Thoracic aorta (tissue), 2 donors: ENCODE data around the gene SFXN1. TPM values are rescaled to one million over a fixed set of nuclear protein-coding genes. Genes with fewer than 3 reads are reported as not detected.

Experiments
- ATAC-seq: fragments of 150-250 bp; one replicate; pipeline ENCODE4 v1.8.0; 2017; ENCODE audit warnings: low read depth; ENCODE audit not compliant: insufficient number of reproducible peaks, low FRiP score
- DNase-seq: peaks from one replicate; pipeline ENCODE4 v3.0.0-alpha.2; 2020; ENCODE audit warnings: low spot score
- H3K27ac ChIP-seq, 2 donors: fragments of 200-600 bp; sonication (generic); 1 replicate in 1 of 2; 2 replicates in 1 of 2; pipeline ENCODE4 v1.5.1; 2016; ENCODE audit warnings: mild to moderate bottlenecking in 2 of 2, moderate library complexity in 2 of 2
- H3K27me3 ChIP-seq: fragments of 200-600 bp; sonication (generic); replicated peaks from 2 replicates; pipeline ENCODE4 v1.6.0; 2016; ENCODE audit warnings: mild to moderate bottlenecking; ENCODE audit not compliant: insufficient read depth
- H3K36me3 ChIP-seq: fragments of 200-600 bp; sonication (generic); one replicate; pipeline ENCODE4 v1.5.1; 2016
- H3K4me1 ChIP-seq, 2 donors: fragments of 200-600 bp; sonication (generic); 1 replicate in 1 of 2; 2 replicates in 1 of 2; pipeline versions ENCODE4 v1.5.1 to v1.6.0; 2016; ENCODE audit warnings: low read depth in 2 of 2, mild to moderate bottlenecking in 1 of 2; ENCODE audit not compliant: control insufficient read depth in 1 of 2
- H3K4me3 ChIP-seq: fragments of 200-600 bp; sonication (generic); 2 replicates; pipeline ENCODE4 v1.5.1; 2016; ENCODE audit warnings: mild to moderate bottlenecking
- H3K9me3 ChIP-seq: fragments of 200-600 bp; sonication (generic); 2 replicates; pipeline ENCODE4 v1.5.1; 2016
- CTCF ChIP-seq: fragments of 200-600 bp; sonication (generic); IDR thresholded peaks from one replicate; pipeline ENCODE4 v1.5.1; 2019; ENCODE audit warnings: antibody characterized with exemption
- total RNA-seq, 2 donors: library from RNA; depleted of rRNA; stranded (reverse); fragments of >200 nt; gene quantifications; one replicate each; pipeline versions ENCODE4 v1.1.0 to v1.2.3, GENCODE V29; 2016

Gene SFXN1
- total RNA-seq, 2 donors from 2014 or later = 22.9 to 50.8 TPM

DNA sequence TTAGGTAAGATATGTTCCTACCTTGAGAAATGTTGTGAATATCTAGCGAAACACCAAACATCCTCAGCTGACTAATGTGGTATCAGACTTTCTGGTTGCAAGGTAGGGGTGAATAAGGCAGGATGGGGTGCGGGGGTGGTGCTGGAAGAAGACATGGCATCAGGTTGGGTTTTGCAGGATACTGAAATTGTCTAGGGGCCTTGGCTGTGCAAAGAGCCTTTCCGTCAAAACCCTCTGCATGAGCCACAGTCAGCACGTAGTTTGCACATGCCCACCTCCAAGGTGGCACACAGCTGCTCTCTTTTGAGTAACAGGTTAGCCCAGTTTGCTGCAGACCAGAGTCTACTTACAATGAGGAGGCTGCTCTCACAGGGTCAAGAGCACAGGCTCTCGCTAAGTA is 42.0 kb downstream of the SFXN1 start:
- no peaks in the 10 kb centered on the region for H3K27me3 ChIP-seq
- no peak for ATAC-seq
- TF ChIP-seq CTCF = no peak
- H3K27ac ChIP-seq = no peak overlapping the region
- H3K9me3 ChIP-seq = no peaks in the 10 kb centered on the region
- DNase-seq = no peak
- H3K36me3 ChIP-seq = peaks cover 25% of the 10 kb centered on the region
- H3K4me3 ChIP-seq = no peak overlapping the region
- H3K4me1 ChIP-seq = no peaks in the 10 kb centered on the region

DNA sequence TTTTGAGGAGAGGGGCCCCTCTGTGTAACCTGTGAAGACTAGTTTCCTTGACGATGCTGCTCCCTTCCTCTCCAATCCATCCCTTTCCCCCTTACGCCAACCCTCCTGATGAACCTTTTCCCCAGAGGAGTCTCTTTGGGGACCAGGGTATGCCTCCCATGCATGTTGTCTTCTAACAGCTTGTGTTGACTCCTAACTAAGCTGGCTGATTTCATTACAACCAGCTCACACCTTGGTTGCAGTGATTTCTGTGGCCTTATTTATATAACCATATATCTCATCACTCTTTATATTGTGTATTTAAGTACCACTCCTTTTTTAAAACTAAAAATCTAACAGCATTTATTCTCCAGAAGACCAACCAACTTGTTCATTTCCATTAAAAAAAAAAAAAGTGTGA is 42.5 kb downstream of the SFXN1 start:
- H3K9me3 ChIP-seq = no peaks in the 10 kb centered on the region
- no peak for TF ChIP-seq CTCF
- DNase-seq = no peak
- no peaks in the 10 kb centered on the region for H3K27me3 ChIP-seq
- no peak for ATAC-seq
- no peaks in the 10 kb centered on the region for H3K4me1 ChIP-seq
- no peak overlapping the region for H3K4me3 ChIP-seq
- peaks cover 24% of the 10 kb centered on the region for H3K36me3 ChIP-seq
- no peak overlapping the region for H3K27ac ChIP-seq

GRCh38 chr5:175521313-175521833 is 43.0 kb downstream of the SFXN1 start:
- Histone ChIP-seq H3K36me3 (peaks cover 22% of the 10 kb centered on the region), H3K27me3 (no peaks in the 10 kb centered on the region), H3K27ac (no peak overlapping the region), H3K4me3 (no peak overlapping the region), H3K9me3 (no peaks in the 10 kb centered on the region), H3K4me1 (no peaks in the 10 kb centered on the region)
- ATAC-seq (no peak), DNase-seq (no peak)
- TF ChIP-seq CTCF = no peak

DNA sequence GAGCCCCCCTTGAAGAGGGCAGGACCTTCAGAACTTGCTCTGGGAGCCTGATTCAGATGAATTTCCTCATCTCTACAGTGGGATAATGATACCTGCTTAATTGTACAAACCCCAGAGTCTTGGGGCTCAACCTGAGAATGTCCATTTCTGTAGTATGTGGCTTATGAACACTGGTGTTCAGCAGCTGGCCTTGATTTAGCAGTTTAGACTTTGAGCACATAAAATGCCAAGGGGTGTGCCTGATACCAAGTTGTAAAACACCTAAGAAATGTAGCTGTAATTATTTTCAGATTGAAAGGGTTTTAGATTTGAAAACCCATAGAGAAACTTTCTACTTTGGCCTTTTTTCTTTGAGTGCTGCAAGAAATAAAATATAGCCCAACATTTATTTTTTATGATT is 44.9 kb downstream of the SFXN1 start:
- no peak overlapping the region for H3K27ac ChIP-seq
- no peak for ATAC-seq
- peaks cover 24% of the 10 kb centered on the region for H3K36me3 ChIP-seq

GRCh38 chr5:175524211-175524610 is 45.9 kb downstream of the SFXN1 start:
- Histone ChIP-seq H3K9me3 (no peaks in the 10 kb centered on the region), H3K4me3 (no peak overlapping the region), H3K27me3 (no peaks in the 10 kb centered on the region), H3K36me3 (peaks cover 21% of the 10 kb centered on the region), H3K27ac (no peak overlapping the region), H3K4me1 (no peaks in the 10 kb centered on the region)
- no peak for TF ChIP-seq CTCF
- ATAC-seq (no peak), DNase-seq (no peak)

More for the DNA sequence above, 44.9 kb downstream of the SFXN1 start:
- no peak for DNase-seq
- no peak for TF ChIP-seq CTCF
- H3K27me3 ChIP-seq = no peaks in the 10 kb centered on the region
- H3K4me1 ChIP-seq = no peaks in the 10 kb centered on the region
- H3K9me3 ChIP-seq = no peaks in the 10 kb centered on the region
- no peak overlapping the region for H3K4me3 ChIP-seq
